Right kidney (tissue), 9 donors: Measurements from ENCODE around the gene PROX1.
A peak's percentile ranks its signal among the peaks of the same experiment; 100 is the strongest.

Source experiments
- DNase-seq: peaks from one replicate; pipeline ENCODE4 v3.0.0-alpha.2; 2016
- long read RNA-seq, 8 donors: transcript quantifications; one replicate each; lab custom pipeline, GENCODE V29; 2026

Gene PROX1, protein sequence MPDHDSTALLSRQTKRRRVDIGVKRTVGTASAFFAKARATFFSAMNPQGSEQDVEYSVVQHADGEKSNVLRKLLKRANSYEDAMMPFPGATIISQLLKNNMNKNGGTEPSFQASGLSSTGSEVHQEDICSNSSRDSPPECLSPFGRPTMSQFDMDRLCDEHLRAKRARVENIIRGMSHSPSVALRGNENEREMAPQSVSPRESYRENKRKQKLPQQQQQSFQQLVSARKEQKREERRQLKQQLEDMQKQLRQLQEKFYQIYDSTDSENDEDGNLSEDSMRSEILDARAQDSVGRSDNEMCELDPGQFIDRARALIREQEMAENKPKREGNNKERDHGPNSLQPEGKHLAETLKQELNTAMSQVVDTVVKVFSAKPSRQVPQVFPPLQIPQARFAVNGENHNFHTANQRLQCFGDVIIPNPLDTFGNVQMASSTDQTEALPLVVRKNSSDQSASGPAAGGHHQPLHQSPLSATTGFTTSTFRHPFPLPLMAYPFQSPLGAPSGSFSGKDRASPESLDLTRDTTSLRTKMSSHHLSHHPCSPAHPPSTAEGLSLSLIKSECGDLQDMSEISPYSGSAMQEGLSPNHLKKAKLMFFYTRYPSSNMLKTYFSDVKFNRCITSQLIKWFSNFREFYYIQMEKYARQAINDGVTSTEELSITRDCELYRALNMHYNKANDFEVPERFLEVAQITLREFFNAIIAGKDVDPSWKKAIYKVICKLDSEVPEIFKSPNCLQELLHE
- long read RNA-seq, donor 1, result 0 reads
- long read RNA-seq, donor 2, result 0 reads
- long read RNA-seq, donor 3, result 0 reads
- long read RNA-seq, donor 4, full-length matches to known transcripts, result 1 of 1 reads
- long read RNA-seq, donor 4, partial matches to known transcripts, result 0 of 1 reads
- long read RNA-seq, donor 4, other reads (novel, unspliced or antisense), result 0 of 1 reads
- long read RNA-seq, donor 5, result 0 reads
- long read RNA-seq, donor 6, result 0 reads
- long read RNA-seq, donor 7, partial matches to known transcripts, result 5 of 5 reads
- long read RNA-seq, donor 7, other reads (novel, unspliced or antisense), result 0 of 5 reads
- long read RNA-seq, donor 8, result 0 reads

DNA sequence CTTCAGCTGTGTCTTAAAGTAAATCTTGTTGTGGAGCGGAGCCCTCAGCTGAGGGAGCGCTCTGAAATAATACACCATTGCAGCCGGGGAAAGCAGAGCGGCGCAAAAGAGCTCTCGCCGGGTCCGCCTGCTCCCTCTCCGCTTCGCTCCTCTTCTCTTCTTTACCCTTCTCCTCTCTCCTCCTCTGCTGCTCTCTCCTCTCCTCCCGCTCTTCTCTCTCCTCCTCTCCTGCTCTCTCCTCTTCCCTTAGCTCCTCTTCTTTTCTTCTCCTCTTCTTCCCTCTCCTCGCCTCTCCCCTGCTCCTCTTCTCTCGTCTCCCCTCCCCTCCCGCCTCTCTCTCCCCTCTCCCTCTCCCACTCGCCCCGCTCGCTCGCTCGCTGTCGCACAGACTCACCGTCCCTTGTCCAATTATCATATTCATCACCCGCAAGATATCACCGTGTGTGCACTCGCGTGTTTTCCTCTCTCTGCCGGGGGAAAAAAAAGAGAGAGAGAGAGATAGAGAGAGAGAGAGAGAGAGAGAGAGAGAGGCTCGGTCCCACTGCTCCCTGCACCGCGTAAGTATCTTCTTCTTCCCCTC lies at the start of gene PROX1:
PROX1 (plus strand) TSS at position 47 of the 580 bp plus-strand sequence. CDS start 8,563 bp downstream, outside the sequence.
- DNase-seq, result peak; percentile 95

DNA sequence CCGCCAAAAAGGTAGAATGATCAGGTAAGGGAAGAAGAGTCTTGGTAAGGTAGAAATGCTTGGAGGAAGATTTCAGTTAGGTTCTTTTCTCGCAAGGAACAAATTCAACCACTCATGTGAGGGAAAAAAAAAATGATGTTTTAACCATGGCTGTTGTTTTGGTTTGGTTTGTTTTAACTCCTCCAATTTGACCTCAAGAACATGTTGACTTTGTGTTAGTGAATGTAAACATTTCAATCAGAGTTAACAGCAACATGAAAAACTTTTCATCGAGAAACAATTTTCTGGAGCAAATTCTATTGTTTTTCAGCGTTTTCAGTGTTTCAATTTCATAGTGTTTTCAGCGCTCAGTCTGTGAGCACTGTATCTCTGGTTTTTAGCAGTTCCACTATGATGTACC lies 49.0 kb upstream of the PROX1 start:
- no peak for DNase-seq

DNA sequence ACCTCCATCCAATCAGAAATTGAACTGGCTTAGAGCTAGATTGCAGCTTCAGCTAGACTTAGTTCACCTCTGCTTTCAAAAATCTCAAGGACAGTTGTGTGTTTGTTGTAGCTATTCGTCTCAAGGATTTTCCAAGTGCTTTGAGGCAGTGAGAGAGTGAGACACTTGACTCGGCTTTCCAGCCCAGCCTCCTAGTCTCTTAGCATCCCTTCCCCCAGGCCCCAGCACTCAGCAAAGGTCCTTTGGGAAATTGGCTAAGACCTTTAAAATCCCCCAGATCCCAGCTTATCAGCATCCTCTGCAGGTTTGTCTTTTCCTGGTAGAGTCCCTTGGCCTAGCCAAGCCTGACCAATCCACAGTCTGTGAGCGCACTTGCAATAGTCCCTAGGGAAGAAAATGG lies 47.9 kb upstream of the PROX1 start:
- no peak for DNase-seq

DNA sequence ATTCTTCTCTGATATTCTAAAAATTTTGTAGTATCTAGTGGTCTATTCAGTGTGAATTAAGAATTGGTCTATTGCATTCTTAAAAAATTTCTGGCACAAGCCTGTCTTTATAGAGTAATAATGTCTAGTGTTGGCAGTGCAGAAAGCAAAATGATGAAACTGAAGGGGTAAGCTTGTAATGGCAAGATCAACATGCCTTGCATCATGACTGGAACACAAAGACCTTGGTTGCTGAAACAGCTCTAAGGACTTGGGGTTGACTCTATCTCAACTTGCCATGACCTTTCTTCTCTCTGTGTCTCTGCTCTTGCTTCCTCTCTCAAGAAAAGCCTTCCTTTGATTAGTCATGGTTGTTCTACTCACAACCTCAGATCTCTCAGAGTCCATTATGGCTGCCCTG lies 46.8 kb upstream of the PROX1 start:
- DNase-seq, result no peak

DNA sequence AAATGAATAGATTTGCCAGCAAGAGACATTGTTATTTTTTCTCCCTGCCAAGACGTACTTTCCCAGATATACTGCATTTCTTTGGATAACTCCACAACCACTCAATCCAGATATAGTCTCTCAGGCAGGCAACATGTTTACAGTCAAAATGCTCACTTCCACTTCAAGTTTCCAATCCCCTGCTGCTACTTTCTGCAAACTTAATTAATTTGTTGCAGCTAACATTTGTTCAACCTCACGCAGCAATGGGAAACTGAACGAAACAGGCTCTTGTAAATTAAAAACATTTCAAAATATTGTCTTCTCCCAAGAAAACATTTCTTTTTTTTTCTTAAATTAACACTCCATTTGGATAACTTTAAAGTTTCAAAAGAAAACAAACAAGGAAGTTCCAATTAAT lies 45.7 kb upstream of the PROX1 start:
- DNase-seq, result no peak

DNA sequence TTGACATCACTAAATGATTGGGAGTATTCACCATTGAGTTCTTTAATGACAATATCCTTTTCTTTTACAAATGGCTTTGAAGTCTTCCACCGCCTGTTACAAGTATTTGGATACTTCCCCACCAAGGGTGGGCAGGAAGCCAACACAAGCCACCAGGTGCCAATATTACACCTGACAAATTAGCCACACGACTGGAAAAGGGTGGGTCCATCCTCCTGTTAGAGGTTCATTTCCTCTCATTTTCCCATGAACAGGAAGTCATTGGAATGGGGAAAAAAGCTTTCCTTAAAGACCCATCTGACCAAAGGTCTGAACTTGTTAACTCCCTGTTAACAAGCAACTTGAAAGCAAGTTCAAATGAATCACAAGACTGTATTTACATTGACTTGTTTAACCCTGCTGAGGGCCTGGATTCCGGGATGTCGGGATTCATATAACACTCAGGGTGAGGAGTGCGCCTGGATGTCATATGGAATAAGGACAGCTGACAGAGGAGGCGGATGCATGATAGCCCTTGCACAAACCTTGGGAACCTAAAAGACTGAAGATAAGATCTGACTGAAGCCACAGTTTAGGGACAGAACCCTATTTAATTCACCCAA lies 40.5 kb upstream of the PROX1 start:
- no peak for DNase-seq

DNA sequence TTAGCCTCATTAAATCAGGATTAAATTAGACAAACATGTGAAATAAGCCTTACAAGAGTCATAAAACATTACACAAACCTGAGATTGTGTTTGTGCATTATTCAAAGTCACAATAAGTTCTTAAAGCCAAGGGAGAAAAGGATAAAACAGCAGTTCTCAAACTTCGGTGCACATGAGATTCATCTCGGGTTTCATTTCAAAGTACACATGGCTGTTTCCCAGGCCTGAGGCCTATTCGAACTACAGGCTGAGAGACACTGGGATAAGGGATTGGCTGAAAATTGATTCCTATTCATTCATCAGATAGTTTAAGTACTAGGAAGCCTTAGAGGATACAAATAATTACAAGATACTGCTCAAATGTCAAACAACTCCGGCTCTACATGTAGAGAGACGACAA lies 35.9 kb upstream of the PROX1 start:
- DNase-seq, result no peak

DNA sequence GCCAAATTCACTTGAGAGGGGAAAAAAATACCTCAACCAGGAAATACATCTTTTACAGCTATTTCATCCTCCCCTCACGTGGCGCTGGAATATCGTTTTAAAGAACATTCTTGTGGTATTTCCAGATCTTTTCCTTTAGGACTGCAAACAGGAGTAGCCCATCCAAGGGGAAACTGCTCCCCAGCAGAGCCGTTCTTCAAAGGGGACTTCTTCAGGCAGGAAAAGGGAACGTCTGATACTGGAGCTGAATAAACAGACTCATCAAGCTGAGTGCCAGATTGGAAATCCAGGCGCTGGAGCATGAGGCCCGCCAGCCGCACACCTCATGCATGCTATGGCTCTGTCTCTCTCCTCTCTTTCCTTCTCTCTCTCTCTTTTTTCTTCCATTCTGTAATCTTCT lies 34.0 kb upstream of the PROX1 start:
- no peak for DNase-seq

DNA sequence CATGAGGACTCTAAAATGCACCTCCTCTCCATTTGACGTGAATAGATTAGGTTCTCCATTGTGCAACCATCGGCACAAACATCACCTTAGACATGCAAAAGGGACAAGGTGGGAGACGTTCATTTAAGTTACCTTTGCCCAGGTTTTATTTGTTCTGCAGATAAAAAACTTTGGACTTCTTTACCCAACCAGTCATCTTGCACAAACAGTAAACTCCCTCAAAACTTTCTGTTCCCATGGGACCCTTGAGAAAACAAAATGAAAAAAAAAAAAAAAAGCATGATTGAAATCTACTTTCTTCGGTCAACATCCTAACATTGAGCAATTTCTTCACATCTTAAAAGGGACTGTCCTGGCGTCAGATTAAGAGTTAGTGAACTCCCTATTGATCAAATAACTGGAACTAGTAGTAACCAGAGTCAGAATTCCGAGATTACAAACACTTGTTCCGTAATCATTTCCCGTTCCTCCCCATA lies 31.4 kb upstream of the PROX1 start:
- DNase-seq, result no peak

DNA sequence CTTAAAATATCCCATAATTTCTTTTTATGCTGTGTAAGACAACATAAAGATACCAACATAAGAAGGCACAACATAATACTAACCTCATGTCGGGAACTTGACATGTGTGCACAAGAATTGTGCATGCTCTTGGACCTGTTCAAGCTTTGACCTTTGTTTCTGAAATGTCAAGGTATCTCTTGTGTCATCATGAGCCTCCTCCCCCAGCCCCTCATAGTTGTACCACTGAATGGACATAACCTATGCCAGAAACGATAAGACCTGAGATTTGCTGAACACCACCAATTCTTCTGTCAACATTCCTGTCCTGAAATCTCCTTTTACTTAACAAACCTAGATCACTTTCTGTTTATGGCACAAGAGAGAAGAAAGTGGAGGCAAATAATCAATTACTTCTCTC lies 29.4 kb upstream of the PROX1 start:
- no peak for DNase-seq

DNA sequence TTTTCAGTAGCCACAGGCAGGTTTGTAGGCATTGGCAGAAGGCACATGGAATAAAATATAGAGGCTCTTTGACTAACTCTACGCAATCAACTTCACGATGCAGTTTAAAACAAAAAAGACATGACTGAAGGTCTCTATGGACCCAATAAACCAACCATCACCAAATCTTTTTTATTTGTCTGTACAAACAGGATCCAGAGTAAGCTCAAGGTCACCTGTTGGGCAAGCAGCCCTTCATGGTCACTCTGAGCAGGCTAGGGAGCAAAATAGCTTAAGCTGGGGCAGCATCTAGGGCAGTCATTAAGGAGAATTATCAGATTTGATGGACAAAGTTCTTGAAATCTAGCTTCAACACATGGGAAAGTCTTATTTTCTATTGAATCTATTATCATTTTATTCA lies 26.8 kb upstream of the PROX1 start:
- DNase-seq, result no peak

DNA sequence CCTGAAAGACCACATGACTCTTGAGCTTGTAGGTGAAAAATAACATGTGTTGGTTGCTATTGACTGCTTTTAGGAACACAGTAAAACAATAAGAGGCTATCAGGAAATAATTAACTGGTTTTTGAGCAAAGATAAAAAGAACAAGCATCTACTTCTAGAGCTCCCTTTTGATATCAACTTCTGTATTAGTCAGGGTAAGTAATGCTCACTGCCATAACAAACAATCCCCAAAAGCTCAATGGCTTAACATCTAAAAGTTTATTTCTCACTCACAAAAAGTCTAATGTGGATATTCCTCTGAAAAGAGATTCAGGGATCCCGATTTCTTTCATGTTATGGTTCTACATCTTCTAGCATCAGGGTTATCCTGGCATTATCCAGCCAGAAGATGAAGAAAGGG lies 25.3 kb upstream of the PROX1 start:
- DNase-seq, result no peak

DNA sequence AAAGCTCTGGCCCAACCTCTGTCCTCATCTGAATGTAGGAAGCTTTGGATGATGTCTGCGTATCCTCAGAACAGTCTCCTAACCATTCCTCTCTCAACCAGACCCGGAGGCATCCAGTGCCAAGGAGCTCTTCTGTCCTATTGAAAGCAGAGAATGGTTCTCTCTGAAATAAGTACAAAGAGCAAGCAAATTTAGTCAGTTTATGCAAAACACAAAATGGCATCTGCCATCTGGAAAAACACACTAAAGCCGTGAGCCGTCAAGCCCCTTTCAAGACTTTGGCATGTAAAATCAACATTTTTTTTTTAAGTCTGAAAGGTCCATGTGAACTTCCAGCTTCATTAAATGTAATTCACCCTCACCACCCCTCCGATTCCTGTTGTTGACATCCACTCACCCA lies 21.7 kb upstream of the PROX1 start:
- DNase-seq, result no peak

DNA sequence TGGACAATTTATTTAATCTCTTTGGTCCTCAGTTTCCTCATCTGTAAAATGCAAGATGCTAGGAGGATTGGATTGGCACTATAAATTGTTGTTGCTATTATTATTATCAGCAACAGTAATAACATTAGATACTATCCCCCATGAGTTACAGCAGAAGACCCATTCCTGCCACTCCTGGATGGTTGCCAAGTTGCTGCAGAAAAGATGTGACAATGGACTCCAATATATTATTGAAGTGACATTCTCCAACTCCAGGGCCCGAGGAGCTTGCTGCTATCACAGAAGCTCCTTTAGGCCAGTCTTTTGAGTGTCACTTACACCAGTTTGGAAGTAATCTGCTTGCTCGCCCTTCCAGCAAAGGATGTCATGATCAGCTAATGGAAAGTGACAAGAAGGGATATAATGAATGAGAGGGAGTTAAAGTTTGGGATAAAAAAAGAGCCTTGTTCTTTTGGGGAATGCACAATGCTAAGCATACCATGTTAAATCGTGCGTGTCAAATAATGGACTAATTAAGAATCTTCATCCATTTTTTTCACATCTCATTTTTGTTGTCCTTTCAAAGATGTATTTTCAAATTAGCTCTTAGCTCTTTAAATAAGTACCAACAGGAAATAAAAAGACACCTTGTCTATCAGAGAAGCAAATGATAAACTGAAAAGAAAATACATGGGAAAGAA lies 19.5 kb upstream of the PROX1 start:
- no peak for DNase-seq

DNA sequence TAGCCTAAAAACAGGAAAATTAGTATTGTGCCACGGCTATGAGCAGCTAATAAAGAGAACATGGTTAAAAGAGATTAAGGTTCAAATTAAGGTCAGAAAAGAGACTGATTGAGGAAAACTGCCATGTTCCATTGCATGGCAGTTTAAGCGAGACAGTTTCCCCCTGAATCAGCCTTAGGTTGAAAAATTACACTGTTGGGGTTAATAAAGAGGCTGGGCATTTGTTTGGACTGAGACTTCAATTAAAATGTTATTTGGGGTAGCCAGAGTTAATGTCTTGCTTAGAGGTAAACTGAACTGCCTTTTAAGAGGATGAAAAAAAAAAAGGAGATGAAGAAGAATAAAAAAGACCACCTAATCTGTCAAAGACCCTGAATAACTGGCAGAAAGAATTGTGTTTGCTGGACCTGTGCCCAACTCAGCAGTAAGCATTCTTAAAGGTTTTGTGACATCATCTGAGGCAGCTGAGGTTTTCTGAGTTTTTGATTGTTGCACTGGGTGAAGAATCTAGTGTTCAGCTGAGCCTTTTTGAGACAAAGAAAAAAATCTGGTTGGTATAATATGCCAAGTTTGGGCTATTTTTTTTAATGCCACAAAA lies 17.7 kb upstream of the PROX1 start:
- DNase-seq, result no peak

DNA sequence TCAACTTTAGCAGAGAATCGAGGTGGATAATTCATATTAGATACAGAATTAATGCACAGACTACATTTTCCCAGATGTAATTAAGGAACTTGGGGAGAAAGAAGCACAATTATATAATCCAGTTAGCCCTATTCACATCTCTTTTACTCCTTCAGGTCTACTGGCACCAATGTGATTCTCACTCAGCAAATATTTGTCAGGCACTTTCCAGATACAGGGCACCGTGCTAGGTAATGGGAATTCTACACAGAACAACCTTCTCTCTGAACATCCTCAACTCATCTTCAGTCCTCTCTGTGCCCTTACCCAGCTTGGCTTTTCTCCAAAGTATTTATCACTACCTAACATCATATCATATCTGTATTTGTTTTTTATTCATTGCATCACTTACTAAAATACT lies 15.6 kb upstream of the PROX1 start:
- no peak for DNase-seq

DNA sequence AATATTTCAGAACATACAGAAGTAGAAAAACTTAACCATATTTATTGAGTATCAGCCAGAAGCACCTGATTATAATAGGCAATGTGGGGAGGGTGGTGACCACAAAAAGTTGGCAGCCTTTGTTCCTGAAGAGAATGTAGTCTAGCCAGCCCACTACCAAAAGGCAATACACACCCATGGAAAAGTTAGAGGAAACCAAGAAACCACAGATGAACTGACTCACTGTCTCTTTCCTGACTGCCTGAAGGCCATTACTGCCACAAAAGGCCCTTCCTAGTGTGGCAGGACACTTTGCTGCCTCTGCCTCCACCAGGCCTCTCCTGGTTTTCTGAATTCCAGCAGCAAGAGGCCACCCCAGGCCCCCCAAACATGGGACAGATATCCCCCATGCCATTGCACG lies 14.6 kb upstream of the PROX1 start:
- no peak for DNase-seq

DNA sequence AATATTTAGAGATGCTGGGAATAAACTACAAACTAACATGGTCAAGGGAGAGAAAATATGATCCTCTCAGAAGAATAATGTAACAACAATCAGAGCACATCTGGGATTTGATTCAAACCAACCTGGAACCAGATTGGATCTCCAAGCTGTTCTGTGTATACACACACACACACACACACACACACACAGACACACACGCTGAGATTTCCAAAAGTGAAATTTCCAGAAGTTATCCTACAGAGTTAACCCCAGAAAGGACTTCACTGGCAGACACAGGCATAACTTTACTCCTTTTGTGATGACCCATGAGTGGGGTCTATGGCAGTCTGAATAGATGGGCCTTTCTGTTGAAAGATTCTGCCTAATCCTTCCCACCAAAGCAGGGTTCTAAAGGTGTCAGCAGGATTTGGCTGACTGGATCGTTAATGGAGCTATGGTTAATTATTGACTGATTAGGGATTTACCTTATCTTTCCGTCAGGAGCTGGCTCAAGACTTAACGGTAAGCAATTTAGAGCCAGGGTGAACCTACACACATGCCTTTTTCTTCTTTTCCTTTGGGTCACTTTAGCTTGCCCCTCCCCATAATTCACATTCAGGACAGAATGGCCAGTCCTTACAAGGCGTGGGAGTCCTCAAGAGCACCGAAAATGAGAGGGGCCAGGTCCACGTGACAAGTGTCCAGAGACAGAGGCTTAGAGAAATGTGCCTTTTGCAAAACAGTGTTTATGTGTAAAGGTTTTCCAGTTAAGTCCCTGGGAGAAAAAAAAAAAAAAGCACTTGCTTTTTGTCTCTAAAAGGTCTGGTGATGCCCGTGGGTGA lies 10.9 kb upstream of the PROX1 start:
- DNase-seq, result peak; percentile 34

DNA sequence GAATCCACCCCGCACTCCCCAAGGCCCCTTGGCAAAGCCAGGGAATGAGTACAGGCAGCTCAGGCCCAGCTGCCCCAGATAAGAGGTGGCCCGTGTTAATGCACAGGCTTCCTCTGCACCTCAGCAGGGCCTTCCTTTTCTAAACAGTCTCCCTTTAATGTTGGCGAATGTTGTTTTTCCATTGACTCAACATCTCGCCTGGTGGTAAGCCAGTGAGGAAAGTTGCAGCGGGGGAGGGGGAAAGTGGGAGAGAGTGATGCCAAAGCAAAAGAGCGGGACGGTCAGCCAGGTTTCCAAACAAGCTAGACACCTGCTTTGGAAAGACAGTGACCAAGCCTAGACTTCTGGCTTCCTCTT lies 10.3 kb upstream of the PROX1 start:
- no peak for DNase-seq

DNA sequence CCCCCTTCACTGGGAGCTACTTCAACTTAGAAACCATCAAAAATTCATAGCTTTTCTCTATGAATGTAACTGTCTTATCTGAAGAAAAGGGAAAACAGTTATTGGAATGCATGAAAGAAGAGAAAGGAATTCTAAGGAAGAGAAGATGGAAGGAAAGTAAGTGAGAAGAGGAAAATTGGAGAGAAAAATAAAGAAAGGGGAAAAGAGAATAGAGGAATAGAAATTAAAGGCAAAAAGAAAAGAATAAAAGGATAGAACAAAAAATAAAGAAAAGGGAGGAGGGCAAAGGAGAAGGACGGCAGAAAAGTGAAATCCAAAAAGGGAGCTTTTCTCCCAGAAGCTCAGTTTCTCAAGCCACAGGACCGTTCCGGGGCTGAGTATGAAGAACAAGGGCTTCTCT lies 9.9 kb upstream of the PROX1 start:
- DNase-seq, result no peak
